ENCODE data around the gene PHYHD1.
"Not testable (repeated sequence)": the region's sequence is repeated elsewhere in the genome, so short reads cannot be mapped to it uniquely, and the experiment has no call there.

PHYHD1 gene

GRCh38 chr9:128921881-128922763 is 1.3 kb downstream of the PHYHD1 start:
- peak; percentile 61 for DNase-seq (ENCODE audit: low read depth)

- DNase-seq (ENCODE audit: low read depth), result no peak
Observed at GRCh38 chr9:128923493-128923883, 2.7 kb downstream of the PHYHD1 start.

- peak; percentile 73 for DNase-seq (ENCODE audit: low read depth)
Observed at GRCh38 chr9:128927731-128928411, 7.1 kb downstream of the PHYHD1 start.

- DNase-seq (ENCODE audit: low read depth), result no peak
Observed at GRCh38 chr9:128928624-128929023, 7.8 kb downstream of the PHYHD1 start.

GRCh38 chr9:128929560-128929959 is 8.8 kb downstream of the PHYHD1 start:
- no peak for DNase-seq (ENCODE audit: low read depth)

- no peak for DNase-seq (ENCODE audit: low read depth)
Observed at GRCh38 chr9:128933731-128934130, 12.9 kb downstream of the PHYHD1 start.

GRCh38 chr9:128936171-128936865 is 15.5 kb downstream of the PHYHD1 start:
- no peak for DNase-seq (ENCODE audit: low read depth)

- no peak for DNase-seq (ENCODE audit: low read depth)
Observed at GRCh38 chr9:128937310-128938165, 16.8 kb downstream of the PHYHD1 start.

- DNase-seq (ENCODE audit: low read depth), result no peak
Observed at GRCh38 chr9:128940271-128940921, 19.6 kb downstream of the PHYHD1 start.

GRCh38 chr9:128940946-128941755 is 20.4 kb downstream of the PHYHD1 start:
- no peak for DNase-seq (ENCODE audit: low read depth)

- no peak for DNase-seq (ENCODE audit: low read depth)
Observed at GRCh38 chr9:128943832-128944620, 23.2 kb downstream of the PHYHD1 start.

- DNase-seq (ENCODE audit: low read depth), result not testable (repeated sequence)
Observed at GRCh38 chr9:128944966-128945365, 24.2 kb downstream of the PHYHD1 start.

- DNase-seq (ENCODE audit: low read depth), result no peak
Observed at GRCh38 chr9:128945798-128946501, 25.2 kb downstream of the PHYHD1 start.

- peak; percentile 36 for DNase-seq (ENCODE audit: low read depth)
Observed at GRCh38 chr9:128946571-128947276, 25.9 kb downstream of the PHYHD1 start.

- DNase-seq (ENCODE audit: low read depth), result no peak
Observed at GRCh38 chr9:128947277-128947526, 26.4 kb downstream of the PHYHD1 start.

- peak; percentile 96 for DNase-seq (ENCODE audit: low read depth)
Observed at GRCh38 chr9:128947527-128948301, 26.9 kb downstream of the PHYHD1 start, which contains the start of the genes DOLK and NUP188. Gene DOLK, minus strand, starts transcription at chr9:128947603. Its CDS starts 300 bp downstream, at chr9:128947303. Gene NUP188, plus strand, starts transcription at chr9:128947699. Its CDS starts 21 bp downstream, at chr9:128947720.

- not testable (repeated sequence) for DNase-seq (ENCODE audit: low read depth)
Observed at GRCh38 chr9:128961403-128961802, 40.6 kb downstream of the PHYHD1 start.

All from ELR (cell line).